GM12878 (cell line): Measurements from ENCODE around the gene MATN4. TPM values are rescaled to one million over a fixed set of nuclear protein-coding genes. Genes with fewer than 3 reads are reported as not detected.

Experiments
- ATAC-seq: fragments of 200-7000 bp; cut with Tn5 transposase; 3 replicates; pipeline ENCODE4 v1.9.1; 2020; ENCODE audit warnings: mild to moderate bottlenecking, moderate library complexity
- BruUV-seq: library from RNA; stranded (reverse); fragments of 400-500 nt; replicated peaks from 2 replicates; lab custom pipeline; 2021; lab: Mats Ljungman, UMichigan
- CTCF ChIA-PET: fragments of 300-600 bp; sonication (Branson Sonifier 250); formaldehyde crosslinking; extraction: SDS; loops from one replicate; lab custom pipeline; 2021; ENCODE audit warnings: inconsistent platforms; lab: Yijun Ruan, JAX
- POLR2A ChIA-PET: fragments of 350-600 bp; formaldehyde crosslinking; extraction: SDS; loops from one replicate; lab custom pipeline; 2021; ENCODE audit warnings: inconsistent platforms; lab: Charles Lee
- RAD21 ChIA-PET: fragments of 300-600 bp; sonication (Branson Sonifier 250); formaldehyde crosslinking; loops from one replicate; lab custom pipeline; 2023; ENCODE audit warnings: antibody characterized with exemption; ENCODE audit not compliant: unreplicated experiment; lab: Charles Lee
- SMC1A ChIA-PET: fragments of 300-600 bp; sonication (Branson Sonifier 250); formaldehyde crosslinking; loops from one replicate; lab custom pipeline; 2023; ENCODE audit not compliant: unreplicated experiment, uncharacterized antibody; lab: Charles Lee
- DNase-seq: peaks from one replicate; pipeline ENCODE4 v3.0.0-alpha.2; 2011; ENCODE audit warnings: low read depth, low spot score
- FAIRE-seq: peaks from 3 replicates; lab custom pipeline; 2011; peaks lifted over from hg19 to GRCh38; lab: Jason Lieb, UNC
- H2AFZ ChIP-seq: 2 replicates; pipeline ENCODE4 v1.6.0; 2011; ENCODE audit warnings: low read depth, low read length, control low read depth; ENCODE audit not compliant: control insufficient read depth
- H3K27ac ChIP-seq: 2 replicates; pipeline ENCODE4 v1.5.1; 2011; ENCODE audit warnings: control low read depth; ENCODE audit not compliant: control insufficient read depth, insufficient read depth
- H3K27me3 ChIP-seq, 2 experiments: replicated peaks in 1 of 2; 2 replicates each; pipeline versions ENCODE4 v1.6.0 to v1.6.1; 2011; ENCODE audit warnings: low read length in 1 of 2; ENCODE audit not compliant: control insufficient read depth in 2 of 2, insufficient read depth in 2 of 2
- H3K36me3 ChIP-seq, 2 experiments: 2 replicates each; pipeline ENCODE4 v1.5.1; 2011; ENCODE audit warnings: low read length in 1 of 2; ENCODE audit not compliant: control insufficient read depth in 2 of 2, insufficient read depth in 2 of 2
- H3K4me1 ChIP-seq: 2 replicates; pipeline ENCODE4 v1.6.1; 2011; ENCODE audit warnings: mild to moderate bottlenecking, low read length, moderate library complexity, mixed read lengths; ENCODE audit not compliant: control insufficient read depth, insufficient read depth
- H3K4me2 ChIP-seq: 2 replicates; pipeline ENCODE4 v1.6.0; 2011; ENCODE audit warnings: control low read depth; ENCODE audit not compliant: control insufficient read depth, insufficient read depth
- H3K4me3 ChIP-seq: fragments of 200-600 bp; sonication (generic); 2 replicates; pipeline ENCODE4 v1.5.1; 2016
- H3K79me2 ChIP-seq: 2 replicates; pipeline ENCODE4 v1.6.0; 2011; ENCODE audit warnings: low read length; ENCODE audit not compliant: control insufficient read depth, insufficient read depth
- H3K9ac ChIP-seq: 2 replicates; pipeline ENCODE4 v1.8.0; 2011; ENCODE audit warnings: low read length, control low read depth, mixed read lengths; ENCODE audit not compliant: control insufficient read depth, insufficient read depth
- H3K9me3 ChIP-seq: replicated peaks from 3 replicates; pipeline ENCODE4 v1.5.1; 2011; ENCODE audit warnings: mild to moderate bottlenecking, low read length; ENCODE audit not compliant: control insufficient read depth, insufficient read depth
- H4K20me1 ChIP-seq: 2 replicates; pipeline ENCODE4 v1.6.0; 2011; ENCODE audit not compliant: control insufficient read depth, insufficient read depth
- ASH2L ChIP-seq: fragments of 300-600, 200-600 bp; sonication (generic); IDR thresholded peaks from 2 replicates; pipeline ENCODE4 v1.6.1; 2017; ENCODE audit warnings: low read depth, mild to moderate bottlenecking, borderline replicate concordance
- BHLHE40 ChIP-seq, 2 experiments: fragments of 450-650 bp in 1 of 2; IDR thresholded peaks; 2 replicates each; pipeline ENCODE4 v1.6.1; 2011 to 2017; ENCODE audit warnings: low read depth in 2 of 2, borderline replicate concordance in 1 of 2, improper control_type of control experiment in 1 of 2, low read length in 1 of 2, mild to moderate bottlenecking in 1 of 2
- CREM ChIP-seq: IDR thresholded peaks from 2 replicates; pipeline ENCODE4 v1.6.1; 2014; ENCODE audit warnings: antibody characterized with exemption, low read depth
- DPF2 ChIP-seq: fragments of 450-650 bp; IDR thresholded peaks from 2 replicates; pipeline ENCODE4 v1.6.1; 2017; ENCODE audit warnings: mild to moderate bottlenecking
- EP300 ChIP-seq, 2 experiments: fragments of 150-350 bp in 1 of 2; IDR thresholded peaks; 2 replicates each; pipeline ENCODE4 v1.6.1; 2011 to 2012; ENCODE audit warnings: low read depth in 2 of 2, low read length in 2 of 2, borderline replicate concordance in 1 of 2, improper control_type of control experiment in 1 of 2, inconsistent platforms in 1 of 2; ENCODE audit not compliant: control insufficient read depth in 1 of 2
- IKZF1 ChIP-seq: fragments of 450-650 bp; conservative IDR thresholded peaks from 2 replicates; pipeline ENCODE4 v1.6.1; 2017; ENCODE audit warnings: antibody characterized with exemption, mild to moderate bottlenecking
- IKZF2 ChIP-seq, 2 experiments: fragments of 450-650 bp; IDR thresholded peaks; 2 replicates each; pipeline ENCODE4 v1.6.1; 2017; ENCODE audit warnings: mild to moderate bottlenecking in 2 of 2, moderate library complexity in 2 of 2
- LARP7 ChIP-seq: fragments of 450-650 bp; IDR thresholded peaks from 2 replicates; pipeline ENCODE4 v1.6.1; 2017; ENCODE audit warnings: mild to moderate bottlenecking
- MEF2B ChIP-seq: fragments of 450-650 bp; IDR thresholded peaks from 2 replicates; pipeline ENCODE4 v1.6.1; 2018; ENCODE audit warnings: mild to moderate bottlenecking, moderate library complexity; ENCODE audit not compliant: partially characterized antibody, poor library complexity, severe bottlenecking
- NR2C2 ChIP-seq: IDR thresholded peaks from 2 replicates; pipeline ENCODE4 v1.6.1; 2011; ENCODE audit warnings: borderline replicate concordance, low read depth; ENCODE audit not compliant: control insufficient read depth, insufficient read length
- RELB ChIP-seq: fragments of 450-650 bp; IDR thresholded peaks from 2 replicates; pipeline ENCODE4 v1.6.1; 2017; ENCODE audit warnings: low read depth, mild to moderate bottlenecking, moderate library complexity
- SMC3 ChIP-seq: IDR thresholded peaks from 2 replicates; pipeline ENCODE4 v1.6.1; 2011; ENCODE audit warnings: low read length, improper control_type of control experiment, borderline replicate concordance
- ZNF592 ChIP-seq: fragments of 450-650 bp; IDR thresholded peaks from 2 replicates; pipeline ENCODE4 v1.6.1; 2017; ENCODE audit warnings: mild to moderate bottlenecking, moderate library complexity
- ZZZ3 ChIP-seq: IDR thresholded peaks from 2 replicates; pipeline ENCODE4 v1.6.1; 2011; ENCODE audit warnings: low read depth; ENCODE audit not compliant: control insufficient read depth, insufficient read length
- WGBS: methylation state at CpG from one replicate; pipeline ENCODE4 v1.1.6; 2016; ENCODE audit warnings: low lambda C conversion rate; ENCODE audit not compliant: insufficient replicate concordance, insufficient coverage; ENCODE audit errors: missing lambda C conversion rate; 5-methylcytosine and 5-hydroxymethylcytosine counted together
- in situ Hi-C: fragments of 300-500 bp; cut with MboI; formaldehyde crosslinking; loops from 9 replicates; pipeline ENCODE4 v1.14.3; 2018; ENCODE audit warnings: mixed read lengths
- intact Hi-C: fragments of 100-400 bp; cut with micrococcal nuclease; formaldehyde crosslinking; loops from one replicate; pipeline ENCODE4 v1.14.2; 2022; ENCODE audit not compliant: unreplicated experiment
- polyA plus RNA-seq, 11 experiments: library from polyadenylated mRNA; depleted of rRNA in 4 of 11; unstranded in 6 of 11; stranded (reverse) in 5 of 11; fragments of >200 nt; fragmentation: Nextera tagmentation in 4 of 11; fragmentation: Illumina TruSeq in 1 of 11; extraction: Ambion mirVana in 4 of 11; extraction: Trizol in 1 of 11; gene quantifications; 1 replicate in 1 of 11; 2 replicates in 10 of 11; pipeline versions ENCODE4 v1.2.1 to v1.2.3, GENCODE V29; 2011 to 2016; ENCODE audit warnings: inconsistent platforms in 2 of 11, missing spikeins in 2 of 11, low read depth in 1 of 11
- total RNA-seq, 4 experiments: library from RNA; depleted of rRNA in 3 of 4; stranded (reverse); fragments of >200 nt in 3 of 4; fragmentation: Illumina TruSeq in 1 of 4; extraction: Trizol in 1 of 4; gene quantifications; 2 replicates each; pipeline versions ENCODE4 v1.2.1 to v1.2.3, GENCODE V29; 2013 to 2021

The MATN4 gene
- total and polyA plus RNA-seq, 10 of the 15 experiments (the other 5 are each of a cell fraction or from before 2014, with no cell fraction given) = 0.10 to 0.15 TPM; not detected in 8

- peak; percentile 84 for ATAC-seq
- FAIRE-seq = no peak
- 4% methylated on average over 40 of the region's 77 CpGs for WGBS
- intact Hi-C loops = no loop called here
- RAD21 ChIA-PET = interaction anchor here (0.7 to 1.7 kb wide), 5 partner anchors 11 to 23 kb away, joined by 3 to 5 read pairs (median 4); partner anchors contain the start of gene SYS1
- CTCF ChIA-PET = interaction anchor here (1.2 to 3.8 kb wide), 4 partner anchors 11 to 39 kb away, joined by 3 to 13 read pairs (median 3); no protein-coding TSS in a partner anchor
- H4K20me1 ChIP-seq = peaks cover 2% of the 10 kb centered on the region; the same call in 1 of the 2 replicates
- SMC1A ChIA-PET = interaction anchor here (0.8 to 1.8 kb wide), 5 partner anchors 7 to 89 kb away, joined by 3 to 9 read pairs (median 4); partner anchors contain the start of gene SYS1
- H3K27me3 ChIP-seq = 0 out of 4 replicates have a peak, but pooled peaks cover 0 to 6% of the 10 kb centered on the region in 2 experiments
- in situ Hi-C loops = no loop called here
- H3K9me3 ChIP-seq = no peaks in the 10 kb centered on the region
- no peaks in the 10 kb centered on the region for H3K79me2 ChIP-seq
- POLR2A ChIA-PET = interaction anchor here (0.9 to 1.7 kb wide), 4 partner anchors 12 to 110 kb away, joined by 4 to 8 read pairs (median 6); no protein-coding TSS in a partner anchor
- H3K9ac ChIP-seq = no peak within 1 kb of the TSS
- no peak within 1 kb of the TSS for H3K27ac ChIP-seq
- H3K4me2 ChIP-seq = peak within 1 kb of the TSS; percentile 81
- H2AFZ ChIP-seq = no peak within 1 kb of the TSS
- BruUV-seq = no TSS peak
- H3K36me3 ChIP-seq = no peaks in the 10 kb centered on the region
- DNase-seq = no peak
- H3K4me1 ChIP-seq = peaks cover 6% of the 10 kb centered on the region
- peak within 1 kb of the TSS; percentile 49; the same call in 1 of the 2 replicates for H3K4me3 ChIP-seq
- TF ChIP-seq BHLHE40 (IDR thresholded peaks at IDR 0.05; ENCODE audit: borderline replicate concordance in 1 of 2, low read depth in 2 of 2, low read length in 1 of 2) (peak in 1 of 2 experiments; percentile 31; a peak in 1 of 4 replicates), SMC3 (no peak), ZNF592 (no peak), IKZF2 (IDR thresholded peaks at IDR 0.05) (peak in 1 of 2 experiments; percentile 60; a peak in 1 of 4 replicates), RELB (0 out of 2 replicates have a peak, but pooled peaks have one; percentile 24), ZZZ3 (no peak), CREM (no peak), DPF2 (0 out of 2 replicates have a peak, but pooled peaks have one; percentile 12), LARP7 (0 out of 2 replicates have a peak, but pooled peaks have one; percentile 29), MEF2B (peak; percentile 71), ASH2L (no peak), EP300 (IDR thresholded peaks at IDR 0.05; ENCODE audit: borderline replicate concordance in 1 of 2, control insufficient read depth in 1 of 2, low read depth in 2 of 2, low read length in 2 of 2) (no peak), IKZF1 (peak; percentile 84), NR2C2 (no peak)
Measured at GRCh38 chr20:45347936-45348778, 40.1 kb upstream of the MATN4 start, which contains the start of gene SDC4. TSS of gene SDC4 (minus strand) at chr20:45348424. CDS start at chr20:45348384, 40 bp downstream.
